Mesenchymal stem cell (in vitro differentiated cells and primary cell): Measurements from ENCODE around the gene NEGR1.

Source experiments
- DNase-seq: peaks from one replicate; pipeline ENCODE4 v3.0.0-alpha.2; 2013
- H2AFZ ChIP-seq: one replicate; pipeline ENCODE4 v1.6.1; 2013; ENCODE audit warnings: low read depth, mild to moderate bottlenecking, control low read depth, inconsistent platforms, low read length, moderate library complexity
- H2AK5ac ChIP-seq: 2 replicates; pipeline ENCODE4 v1.6.1; 2013; ENCODE audit warnings: low read length, moderate library complexity, mild to moderate bottlenecking, inconsistent platforms; ENCODE audit not compliant: severe bottlenecking
- H2BK120ac ChIP-seq: one replicate; pipeline ENCODE4 v1.6.1; 2013; ENCODE audit warnings: low read depth, mild to moderate bottlenecking, inconsistent platforms, low read length, moderate library complexity
- H2BK12ac ChIP-seq, 2 experiments: one replicate each; pipeline ENCODE4 v1.6.1; 2013; ENCODE audit warnings: inconsistent platforms in 2 of 2, low read length in 2 of 2, mild to moderate bottlenecking in 2 of 2, moderate library complexity in 2 of 2, control low read depth in 1 of 2
- H2BK15ac ChIP-seq: one replicate; pipeline ENCODE4 v1.6.1; 2013; ENCODE audit warnings: mild to moderate bottlenecking, low read depth, inconsistent platforms; ENCODE audit not compliant: poor library complexity, severe bottlenecking
- H2BK5ac ChIP-seq: 2 replicates; pipeline ENCODE4 v1.6.1; 2013; ENCODE audit warnings: low read depth, mild to moderate bottlenecking, low read length, control low read depth, inconsistent platforms; ENCODE audit not compliant: poor library complexity, severe bottlenecking
- H3K14ac ChIP-seq, 2 experiments: one replicate each; pipeline ENCODE4 v1.6.1; 2013; ENCODE audit warnings: inconsistent platforms in 2 of 2, low read length in 2 of 2, control low read depth in 1 of 2, mild to moderate bottlenecking in 1 of 2, moderate library complexity in 1 of 2
- H3K18ac ChIP-seq, 2 experiments: one replicate each; pipeline ENCODE4 v1.6.1; 2013; ENCODE audit warnings: inconsistent platforms in 2 of 2, low read length in 2 of 2, control low read depth in 1 of 2, low read depth in 1 of 2, mild to moderate bottlenecking in 1 of 2
- H3K23ac ChIP-seq, 2 experiments: one replicate each; pipeline ENCODE4 v1.6.1; 2013; ENCODE audit warnings: inconsistent platforms in 2 of 2, low read length in 2 of 2, mild to moderate bottlenecking in 2 of 2, moderate library complexity in 2 of 2, control low read depth in 1 of 2
- H3K27ac ChIP-seq: 2 replicates; pipeline ENCODE4 v1.5.1; 2013; ENCODE audit warnings: mild to moderate bottlenecking, moderate library complexity, low read length, control low read depth, inconsistent platforms; ENCODE audit not compliant: poor library complexity, severe bottlenecking
- H3K27me3 ChIP-seq, 2 experiments: 2 replicates each; pipeline versions ENCODE4 v1.6.1 to v1.7.0; 2013; ENCODE audit warnings: low read length in 2 of 2, mild to moderate bottlenecking in 2 of 2, moderate library complexity in 2 of 2, control low read depth in 1 of 2, inconsistent platforms in 1 of 2; ENCODE audit not compliant: control insufficient read depth in 1 of 2, insufficient read depth in 1 of 2
- H3K36me3 ChIP-seq, 2 experiments: 2 replicates each; pipeline versions ENCODE4 v1.6.1 to v1.7.0; 2013; ENCODE audit warnings: low read length in 2 of 2, control low read depth in 1 of 2, inconsistent platforms in 1 of 2, low read depth in 1 of 2, mild to moderate bottlenecking in 1 of 2; ENCODE audit not compliant: insufficient read depth in 2 of 2, control insufficient read depth in 1 of 2
- H3K4ac ChIP-seq, 2 experiments: one replicate each; pipeline ENCODE4 v1.6.1; 2013; ENCODE audit warnings: inconsistent platforms in 2 of 2, low read length in 2 of 2, mild to moderate bottlenecking in 2 of 2, moderate library complexity in 2 of 2, control low read depth in 1 of 2, low read depth in 1 of 2
- H3K4me1 ChIP-seq: 2 replicates; pipeline ENCODE4 v1.6.1; 2013; ENCODE audit warnings: low read depth, low read length, control low read depth; ENCODE audit not compliant: control insufficient read depth, insufficient read depth
- H3K4me2 ChIP-seq: 2 replicates; pipeline ENCODE4 v1.6.1; 2013; ENCODE audit warnings: low read length, mild to moderate bottlenecking, inconsistent platforms; ENCODE audit not compliant: poor library complexity, severe bottlenecking
- H3K4me3 ChIP-seq, 2 experiments: 2 replicates each; pipeline versions ENCODE4 v1.5.1 to v1.7.0; 2013; ENCODE audit warnings: low read length in 2 of 2, mild to moderate bottlenecking in 2 of 2, control low read depth in 1 of 2, low read depth in 1 of 2; ENCODE audit not compliant: insufficient read depth in 1 of 2
- H3K79me1 ChIP-seq: replicated peaks from 2 replicates; pipeline ENCODE4 v1.6.1; 2013; ENCODE audit warnings: mild to moderate bottlenecking, control low read depth, low read length, inconsistent platforms; ENCODE audit not compliant: poor library complexity, severe bottlenecking
- H3K9ac ChIP-seq: 2 replicates; pipeline ENCODE4 v1.7.0; 2013; ENCODE audit warnings: mild to moderate bottlenecking, low read length, moderate library complexity
- H3K9me3 ChIP-seq: 2 replicates; pipeline ENCODE4 v1.7.0; 2013; ENCODE audit warnings: mild to moderate bottlenecking, low read length; ENCODE audit not compliant: control insufficient read depth
- H4K8ac ChIP-seq: one replicate; pipeline ENCODE4 v1.6.1; 2013; ENCODE audit warnings: inconsistent platforms, mild to moderate bottlenecking, low read length, moderate library complexity
- H4K91ac ChIP-seq: one replicate; pipeline ENCODE4 v1.6.1; 2013; ENCODE audit warnings: mild to moderate bottlenecking, low read length, inconsistent platforms
- WGBS: methylation state at CpG from one replicate; pipeline ENCODE4 v1.1.7; 2013; ENCODE audit warnings: mixed read lengths; 5-methylcytosine and 5-hydroxymethylcytosine counted together

Gene NEGR1

DNA sequence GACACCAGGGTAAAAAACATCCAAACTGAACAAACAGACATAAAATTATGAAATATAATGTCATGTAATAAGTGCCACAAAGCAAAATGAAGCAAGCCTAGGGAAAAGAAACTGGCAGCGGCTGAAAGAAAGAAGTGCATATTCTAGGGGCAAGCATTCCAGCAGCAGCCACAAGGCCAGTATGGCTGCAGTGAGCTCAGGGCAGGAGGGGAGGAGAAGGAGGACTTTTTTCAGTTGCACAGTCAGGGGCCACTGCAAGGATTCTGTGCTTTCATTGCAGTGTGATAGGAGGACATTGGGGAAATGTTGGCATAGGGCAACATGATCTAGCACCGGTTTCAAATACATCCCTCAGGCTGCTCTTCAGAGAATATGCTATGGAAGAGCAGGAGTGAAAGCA lies 263.8 kb downstream of the NEGR1 start:
- H4K8ac ChIP-seq, result no peak overlapping the region
- no peak overlapping the region for H3K4ac ChIP-seq
- H3K14ac ChIP-seq, result no peak overlapping the region
- H3K4me1 ChIP-seq, result no peaks in the 10 kb centered on the region
- no peak overlapping the region for H4K91ac ChIP-seq
- H3K27me3 ChIP-seq, result no peaks in the 10 kb centered on the region
- DNase-seq, result no peak
- H2AK5ac ChIP-seq, result no peak overlapping the region
- no peak overlapping the region for H3K18ac ChIP-seq
- no peak overlapping the region for H3K27ac ChIP-seq
- WGBS, result over 99% methylated on average over 2 of the region's 2 CpGs
- no peak overlapping the region for H2AFZ ChIP-seq
- no peak overlapping the region for H3K4me3 ChIP-seq
- H3K23ac ChIP-seq, result no peak overlapping the region
- peaks cover 9% of the 10 kb centered on the region for H3K79me1 ChIP-seq
- H3K4me2 ChIP-seq, result no peak overlapping the region
- H2BK15ac ChIP-seq, result no peak overlapping the region
- H2BK12ac ChIP-seq, result no peak overlapping the region
- H3K9me3 ChIP-seq, result no peaks in the 10 kb centered on the region
- no peaks in the 10 kb centered on the region for H3K36me3 ChIP-seq
- no peak overlapping the region for H2BK5ac ChIP-seq
- H2BK120ac ChIP-seq, result no peak overlapping the region
- H3K9ac ChIP-seq, result no peak overlapping the region

DNA sequence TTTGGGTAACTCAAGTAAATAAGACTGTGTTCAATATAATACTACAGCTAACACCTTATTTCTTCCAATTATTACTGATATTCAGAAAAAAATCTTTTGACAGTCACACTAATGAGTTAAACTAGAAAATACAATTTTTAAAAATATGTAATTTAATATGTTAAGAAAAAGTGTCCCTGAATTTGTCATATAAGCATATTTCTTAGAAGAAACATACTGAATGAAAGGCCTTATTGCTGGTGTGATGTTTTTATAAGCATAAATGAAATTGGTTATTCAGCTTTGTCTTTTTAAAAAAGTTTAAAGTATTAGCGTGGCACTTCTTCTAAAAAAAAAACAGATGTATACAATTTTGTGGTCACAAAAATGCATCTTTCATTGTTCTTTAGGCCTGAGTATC lies 267.3 kb downstream of the NEGR1 start:
- WGBS, result no CpG with 5 or more reads among the region's 1 CpG
- no peak overlapping the region for H4K8ac ChIP-seq
- no peak overlapping the region for H2BK120ac ChIP-seq
- no peaks in the 10 kb centered on the region for H3K9me3 ChIP-seq
- H3K4ac ChIP-seq, result no peak overlapping the region
- H3K36me3 ChIP-seq, result no peaks in the 10 kb centered on the region
- H2BK5ac ChIP-seq, result no peak overlapping the region
- DNase-seq, result no peak
- H3K79me1 ChIP-seq, result peaks cover 12% of the 10 kb centered on the region
- no peak overlapping the region for H3K23ac ChIP-seq
- no peak overlapping the region for H3K9ac ChIP-seq
- no peaks in the 10 kb centered on the region for H3K4me1 ChIP-seq
- H2BK15ac ChIP-seq, result no peak overlapping the region
- no peak overlapping the region for H3K18ac ChIP-seq
- H3K4me2 ChIP-seq, result no peak overlapping the region
- no peak overlapping the region for H2AK5ac ChIP-seq
- H2AFZ ChIP-seq, result no peak overlapping the region
- H3K4me3 ChIP-seq, result no peak overlapping the region
- no peak overlapping the region for H2BK12ac ChIP-seq
- H3K27ac ChIP-seq, result no peak overlapping the region
- no peaks in the 10 kb centered on the region for H3K27me3 ChIP-seq
- H4K91ac ChIP-seq, result no peak overlapping the region
- no peak overlapping the region for H3K14ac ChIP-seq

DNA sequence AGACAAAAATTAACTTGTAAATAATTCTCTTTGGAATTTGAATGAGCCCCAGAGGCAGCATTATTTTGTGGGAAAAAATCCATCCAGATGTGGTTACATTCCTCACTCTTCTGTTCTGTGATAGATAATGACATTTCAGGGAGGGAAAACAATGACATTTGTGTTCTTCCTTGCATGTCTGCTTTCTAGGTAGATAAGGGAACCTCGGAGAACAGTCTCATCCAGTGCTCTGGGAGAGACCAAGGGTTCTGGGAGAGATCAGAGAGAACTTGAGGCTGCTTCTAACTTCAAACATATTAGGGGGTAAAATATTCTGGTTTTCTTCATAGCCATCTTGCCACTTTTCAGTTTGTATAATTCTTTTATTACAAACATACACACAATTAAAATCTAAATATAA lies 269.2 kb downstream of the NEGR1 start:
- DNase-seq, result no peak
- Histone ChIP-seq H2AFZ (no peak overlapping the region), H3K36me3 (no peaks in the 10 kb centered on the region), H3K4me1 (no peaks in the 10 kb centered on the region), H2BK12ac (no peak overlapping the region), H2BK5ac (no peak overlapping the region), H2BK120ac (no peak overlapping the region), H3K4ac (no peak overlapping the region), H3K18ac (no peak overlapping the region), H3K4me2 (no peak overlapping the region), H4K91ac (no peak overlapping the region), H3K14ac (no peak overlapping the region), H3K9ac (no peak overlapping the region), H4K8ac (no peak overlapping the region), H3K27me3 (no peaks in the 10 kb centered on the region), H3K23ac (no peak overlapping the region), H2BK15ac (no peak overlapping the region), H2AK5ac (no peak overlapping the region), H3K27ac (no peak overlapping the region), H3K4me3 (no peak overlapping the region), H3K79me1 (peaks cover 10% of the 10 kb centered on the region), H3K9me3 (no peaks in the 10 kb centered on the region)
- whole genome bisulfite sequencing, result 33% methylated on average over 1 of the region's 1 CpG

DNA sequence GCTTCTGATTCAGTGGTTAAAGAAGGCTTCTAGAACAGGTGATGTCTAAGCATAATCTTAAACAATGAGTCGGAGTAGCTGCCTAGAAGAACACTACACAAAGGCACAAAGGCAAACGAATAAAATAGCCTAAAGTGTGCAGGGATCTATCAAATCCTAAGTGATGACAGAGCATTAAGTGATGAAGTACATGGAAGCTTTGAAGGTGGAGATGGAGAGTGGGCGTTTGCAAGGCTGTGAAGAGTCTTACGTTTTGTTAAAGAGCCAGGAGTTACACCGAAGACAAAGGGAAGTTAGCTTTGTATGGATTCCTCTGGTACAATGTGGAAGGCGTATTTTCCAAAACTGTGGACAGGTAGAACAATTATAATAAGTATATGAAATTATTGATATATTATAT lies 270.6 kb downstream of the NEGR1 start:
- Histone ChIP-seq H3K18ac (no peak overlapping the region), H3K27ac (no peak overlapping the region), H3K23ac (no peak overlapping the region), H3K4me1 (no peaks in the 10 kb centered on the region), H3K79me1 (peaks cover 10% of the 10 kb centered on the region), H3K4me3 (no peak overlapping the region), H3K36me3 (no peaks in the 10 kb centered on the region), H2AK5ac (no peak overlapping the region), H3K9me3 (no peaks in the 10 kb centered on the region), H3K4ac (no peak overlapping the region), H3K14ac (no peak overlapping the region), H2BK120ac (no peak overlapping the region), H4K91ac (no peak overlapping the region), H2BK15ac (no peak overlapping the region), H3K4me2 (no peak overlapping the region), H2BK5ac (no peak overlapping the region), H2AFZ (no peak overlapping the region), H4K8ac (no peak overlapping the region), H2BK12ac (no peak overlapping the region), H3K27me3 (no peaks in the 10 kb centered on the region), H3K9ac (no peak overlapping the region)
- 91% methylated on average over 5 of the region's 6 CpGs for WGBS
- DNase-seq, result no peak
